Measurements from ENCODE around the gene OSGIN1. TPM values are rescaled to one million over a fixed set of nuclear protein-coding genes. Genes with fewer than 3 reads are reported as not detected.

Gene OSGIN1
- total RNA-seq, 1 donor from 2014 or later = 0.31 TPM

DNA sequence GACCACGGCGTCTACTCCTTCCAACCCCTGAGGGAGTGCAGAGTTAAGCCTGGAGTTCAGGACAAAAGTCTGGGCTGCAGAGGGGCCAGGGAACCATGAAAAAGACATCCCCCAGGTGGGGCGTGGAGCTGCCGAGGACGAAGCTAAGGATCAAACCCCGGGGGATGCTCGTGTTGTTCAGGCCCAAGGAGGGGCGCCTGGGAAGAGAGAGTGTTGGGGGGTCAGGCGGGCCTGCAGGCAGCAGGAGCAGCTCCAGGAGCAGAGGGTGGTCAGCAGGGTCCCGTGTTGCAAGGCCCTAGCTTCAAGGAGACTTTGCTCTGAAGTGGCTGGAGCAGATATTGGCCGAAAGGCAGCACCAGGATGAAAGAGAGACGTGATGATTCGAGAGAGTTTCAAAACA, 41.7 kb downstream of the OSGIN1 start:
- Mint-ChIP-seq H3K4me1 (ENCODE audit: unreplicated experiment) (no peaks in the 10 kb centered on the region), H3K9me3 (ENCODE audit: unreplicated experiment) (no peaks in the 10 kb centered on the region), H3K36me3 (ENCODE audit: low read depth, unreplicated experiment) (no peaks in the 10 kb centered on the region), H3K27ac (ENCODE audit: unreplicated experiment) (peak overlapping the region; percentile 22), H3K4me3 (ENCODE audit: unreplicated experiment) (no peak overlapping the region), H3K27me3 (ENCODE audit: unreplicated experiment) (peaks cover 3% of the 10 kb centered on the region)
- DNase-seq (ENCODE audit: low spot score) = no peak
- no peak for TF ChIP-seq CTCF (IDR thresholded peaks at IDR 0.05; ENCODE audit: unreplicated experiment)

GRCh38 chr16:83995754-83996153, 42.7 kb downstream of the OSGIN1 start:
- Mint-ChIP-seq H3K27me3 (ENCODE audit: unreplicated experiment) (peaks cover 3% of the 10 kb centered on the region), H3K4me1 (ENCODE audit: unreplicated experiment) (no peaks in the 10 kb centered on the region), H3K27ac (ENCODE audit: unreplicated experiment) (no peak overlapping the region), H3K36me3 (ENCODE audit: low read depth, unreplicated experiment) (no peaks in the 10 kb centered on the region), H3K4me3 (ENCODE audit: unreplicated experiment) (no peak overlapping the region), H3K9me3 (ENCODE audit: unreplicated experiment) (no peaks in the 10 kb centered on the region)
- no peak for TF ChIP-seq CTCF (IDR thresholded peaks at IDR 0.05; ENCODE audit: unreplicated experiment)
- no peak for DNase-seq (ENCODE audit: low spot score)

DNA sequence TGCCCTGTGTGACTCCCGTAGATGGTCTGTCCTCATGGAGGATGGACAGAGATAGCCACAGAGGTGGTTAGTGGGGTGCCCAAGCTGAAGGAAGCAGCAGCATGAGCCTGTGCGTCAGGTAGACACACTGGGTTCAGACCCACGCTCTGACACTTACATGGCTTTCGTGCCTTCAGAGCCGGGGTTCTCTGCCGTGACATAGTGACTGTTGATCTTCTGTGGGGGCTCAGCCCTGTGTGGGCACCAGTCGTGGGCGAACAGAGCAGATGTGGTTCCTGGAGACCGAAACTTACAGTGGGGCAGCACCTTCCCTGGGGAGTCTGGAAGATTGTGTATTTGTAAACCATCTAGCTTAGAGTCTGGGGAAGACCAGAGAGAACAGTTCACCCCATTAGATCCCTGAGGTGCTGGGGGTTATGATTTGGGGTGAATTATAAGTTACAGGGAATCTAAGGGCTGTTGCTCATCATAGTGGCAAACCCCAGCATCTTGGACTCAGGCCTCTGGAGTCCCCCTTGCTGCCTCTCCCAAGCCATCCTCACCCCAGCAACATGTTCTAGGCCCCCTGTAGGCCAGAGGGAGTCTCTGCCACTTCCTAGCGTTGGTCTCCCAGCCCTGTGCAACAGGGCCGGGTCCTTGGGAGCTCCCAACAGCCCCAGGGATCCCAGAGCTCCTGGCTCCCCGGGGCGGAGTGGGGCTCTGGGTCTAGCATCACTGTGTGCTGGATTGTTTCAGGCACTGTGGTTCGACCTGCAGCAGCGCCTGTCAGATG, 43.6 kb downstream of the OSGIN1 start:
- no peak for TF ChIP-seq CTCF (IDR thresholded peaks at IDR 0.05; ENCODE audit: unreplicated experiment)
- H3K4me3 Mint-ChIP-seq (ENCODE audit: unreplicated experiment) = no peak overlapping the region
- no peak overlapping the region for H3K27ac Mint-ChIP-seq (ENCODE audit: unreplicated experiment)
- H3K27me3 Mint-ChIP-seq (ENCODE audit: unreplicated experiment) = peaks cover 3% of the 10 kb centered on the region
- DNase-seq (ENCODE audit: low spot score) = no peak
- no peaks in the 10 kb centered on the region for H3K36me3 Mint-ChIP-seq (ENCODE audit: low read depth, unreplicated experiment)
- H3K4me1 Mint-ChIP-seq (ENCODE audit: unreplicated experiment) = no peaks in the 10 kb centered on the region
- no peaks in the 10 kb centered on the region for H3K9me3 Mint-ChIP-seq (ENCODE audit: unreplicated experiment)

- no peak for TF ChIP-seq CTCF (IDR thresholded peaks at IDR 0.05; ENCODE audit: unreplicated experiment)
- Mint-ChIP-seq H3K36me3 (ENCODE audit: low read depth, unreplicated experiment) (no peaks in the 10 kb centered on the region), H3K27me3 (ENCODE audit: unreplicated experiment) (peaks cover 3% of the 10 kb centered on the region), H3K4me3 (ENCODE audit: unreplicated experiment) (no peak overlapping the region), H3K27ac (ENCODE audit: unreplicated experiment) (no peak overlapping the region), H3K9me3 (ENCODE audit: unreplicated experiment) (no peaks in the 10 kb centered on the region), H3K4me1 (ENCODE audit: unreplicated experiment) (no peaks in the 10 kb centered on the region)
- DNase-seq (ENCODE audit: low spot score) = no peak
These were observed 45.1 kb downstream of the OSGIN1 start for GRCh38 chr16:83998091-83998490.

DNA sequence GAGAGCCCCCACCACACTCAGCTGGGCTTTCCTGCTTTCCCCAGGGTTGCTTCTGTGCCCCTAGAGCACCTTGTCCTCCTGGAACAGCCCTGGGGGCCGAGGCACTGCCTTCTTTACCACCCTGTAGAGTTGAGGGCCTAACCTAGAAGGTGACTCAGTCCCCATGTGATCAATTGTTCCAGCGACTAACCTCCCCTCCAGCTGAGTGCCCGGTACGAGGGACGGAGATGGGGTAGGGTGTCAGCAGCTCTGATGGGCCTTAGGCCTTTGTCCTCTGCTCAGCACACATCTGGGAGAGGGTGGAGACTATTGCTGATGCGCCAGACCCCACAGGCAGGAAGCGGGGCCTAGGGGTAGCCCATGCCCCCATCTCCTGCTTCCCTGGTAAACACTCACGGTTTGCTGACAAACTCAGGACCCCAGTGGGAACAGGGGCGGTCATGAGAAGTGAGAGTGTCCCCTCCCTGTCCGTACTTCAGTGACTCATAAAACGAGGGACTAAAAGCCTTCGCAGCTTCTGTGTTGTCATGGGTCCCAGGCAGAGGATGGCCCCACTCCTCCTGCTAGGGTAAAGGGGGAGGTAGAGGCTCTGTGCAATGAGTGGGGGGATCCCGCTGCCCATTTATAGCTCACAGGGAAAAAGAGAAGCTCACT, 48.1 kb downstream of the OSGIN1 start:
- Mint-ChIP-seq H3K4me3 (ENCODE audit: unreplicated experiment) (no peak overlapping the region), H3K27me3 (ENCODE audit: unreplicated experiment) (peaks cover 3% of the 10 kb centered on the region), H3K4me1 (ENCODE audit: unreplicated experiment) (no peaks in the 10 kb centered on the region), H3K27ac (ENCODE audit: unreplicated experiment) (no peak overlapping the region), H3K36me3 (ENCODE audit: low read depth, unreplicated experiment) (no peaks in the 10 kb centered on the region), H3K9me3 (ENCODE audit: unreplicated experiment) (no peaks in the 10 kb centered on the region)
- DNase-seq (ENCODE audit: low spot score) = no peak
- TF ChIP-seq CTCF (IDR thresholded peaks at IDR 0.05; ENCODE audit: unreplicated experiment) = no peak
